SIG-M5 treated with dmso at 0.1 percent for 504 hours (cell line): ENCODE measurements around the gene DOLPP1.

Source experiments
- DNase-seq: peaks from one replicate; lab custom pipeline; 2025; ENCODE audit not compliant: unreplicated experiment; lab: John Stamatoyannopoulos, UW

DOLPP1 gene

GRCh38 chr9:129137292-129138143 is 56.6 kb downstream of the DOLPP1 start:
- DNase-seq, result no peak

- DNase-seq, result no peak
Observed at GRCh38 chr9:129138144-129138462, 57.2 kb downstream of the DOLPP1 start.

GRCh38 chr9:129138476-129139232 is 57.7 kb downstream of the DOLPP1 start:
- DNase-seq, result no peak

- peak; percentile 88 for DNase-seq
Observed at GRCh38 chr9:129139233-129139992, 58.5 kb downstream of the DOLPP1 start.

GRCh38 chr9:129139993-129140396 is 59.1 kb downstream of the DOLPP1 start:
- DNase-seq, result peak; percentile 97
